NCI-H510A treated with DMSO at 0.1 percent for 48 hours (cell line): Measurements from ENCODE around the gene CFAP77.

ENCODE experiments used
- DNase-seq: peaks from one replicate; lab custom pipeline; 2025; lab: John Stamatoyannopoulos, UW

CFAP77 gene

DNA sequence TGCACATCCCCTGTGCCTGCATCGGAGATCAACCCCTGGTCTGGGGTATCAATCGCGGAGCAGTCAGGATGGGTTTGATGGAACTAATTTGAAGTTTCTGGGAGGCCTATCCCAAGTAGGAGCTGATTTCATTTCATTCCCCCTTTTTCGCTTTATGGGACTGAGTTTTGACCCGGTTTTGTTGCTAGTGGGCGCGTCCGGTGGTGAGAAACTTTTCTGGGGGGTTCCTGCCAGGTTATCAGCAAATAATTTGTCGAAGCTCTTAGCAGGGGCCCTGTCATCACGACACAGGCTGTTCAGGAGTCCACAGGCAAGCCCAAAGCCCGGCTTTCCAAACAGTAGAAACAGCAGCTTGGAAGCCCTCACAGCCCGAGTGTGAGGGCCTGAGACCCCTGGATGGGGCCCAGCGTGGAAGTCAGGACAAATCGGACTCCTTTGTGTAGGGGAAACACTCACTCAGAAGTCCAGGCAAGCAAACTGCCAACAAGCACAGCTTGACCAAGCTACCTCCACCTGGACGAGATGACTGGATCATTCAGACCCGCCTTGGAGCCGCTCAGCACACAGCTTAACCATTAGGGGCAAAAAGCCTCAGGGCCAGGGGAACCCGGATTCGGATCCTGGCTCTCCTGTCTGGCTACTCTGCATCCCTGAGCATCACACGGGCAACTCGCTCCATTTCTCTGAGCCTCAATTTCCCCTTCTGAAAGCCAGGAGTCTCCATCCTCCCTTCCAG lies 108.0 kb downstream of the CFAP77 start:
- no peak for DNase-seq

DNA sequence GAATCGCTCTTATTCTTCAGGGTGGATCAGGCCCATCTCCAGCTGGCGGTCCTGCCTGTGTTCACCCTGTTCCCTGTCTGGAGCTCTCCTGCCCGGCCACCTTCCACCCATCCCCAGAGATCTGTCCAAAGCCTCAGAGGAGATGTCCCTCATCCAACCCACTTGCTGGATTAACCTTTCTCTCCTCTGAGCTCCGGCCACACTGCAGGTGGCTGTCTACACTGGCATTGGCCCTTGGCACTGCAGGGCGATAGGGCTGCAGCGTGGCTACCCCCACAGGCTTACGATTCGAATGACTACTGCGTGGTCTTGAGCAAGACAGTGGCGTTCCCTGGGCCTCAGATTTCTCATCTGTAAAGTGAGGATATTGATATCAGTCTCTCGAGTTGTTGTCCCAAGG lies 108.6 kb downstream of the CFAP77 start:
- DNase-seq: no peak

DNA sequence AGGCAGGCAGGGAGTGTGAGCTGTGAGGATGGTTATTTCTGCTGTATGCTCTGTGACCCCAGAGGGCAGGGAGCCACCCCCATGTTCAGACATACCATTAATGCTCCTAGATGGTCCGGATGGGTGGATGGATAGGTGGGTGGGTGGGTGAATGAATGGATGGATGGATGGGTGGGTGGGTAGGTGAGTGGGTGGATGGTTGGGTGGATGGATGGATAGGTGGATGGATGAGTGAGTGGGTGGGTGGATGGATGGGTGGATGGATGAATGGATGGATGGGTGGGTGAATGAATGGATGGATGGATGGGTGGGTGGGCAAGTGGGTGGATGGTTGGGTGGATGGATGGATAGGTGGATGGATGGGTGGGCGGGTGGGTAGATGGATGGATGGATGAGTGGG lies 109.0 kb downstream of the CFAP77 start:
- DNase-seq: no peak

DNA sequence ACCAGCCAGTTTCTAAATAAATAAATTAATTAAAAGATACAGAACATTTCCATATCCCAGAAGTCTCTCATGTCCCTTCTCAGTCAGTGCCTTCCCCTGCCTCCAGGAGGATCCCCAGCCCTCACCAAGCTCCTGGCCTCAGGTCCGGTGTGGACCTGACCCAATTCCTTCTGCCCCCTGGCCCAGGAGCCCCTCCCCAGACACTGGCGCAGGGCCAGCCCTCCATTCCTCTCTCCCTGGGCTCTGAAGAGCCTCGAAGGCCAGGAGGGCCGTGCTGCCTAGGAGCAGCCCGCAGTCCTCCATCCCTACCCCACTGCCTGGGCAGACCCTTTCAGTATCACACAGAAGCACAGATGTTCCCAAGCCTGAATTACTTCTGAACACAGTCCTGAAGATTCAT lies 110.6 kb downstream of the CFAP77 start:
- DNase-seq: no peak

DNA sequence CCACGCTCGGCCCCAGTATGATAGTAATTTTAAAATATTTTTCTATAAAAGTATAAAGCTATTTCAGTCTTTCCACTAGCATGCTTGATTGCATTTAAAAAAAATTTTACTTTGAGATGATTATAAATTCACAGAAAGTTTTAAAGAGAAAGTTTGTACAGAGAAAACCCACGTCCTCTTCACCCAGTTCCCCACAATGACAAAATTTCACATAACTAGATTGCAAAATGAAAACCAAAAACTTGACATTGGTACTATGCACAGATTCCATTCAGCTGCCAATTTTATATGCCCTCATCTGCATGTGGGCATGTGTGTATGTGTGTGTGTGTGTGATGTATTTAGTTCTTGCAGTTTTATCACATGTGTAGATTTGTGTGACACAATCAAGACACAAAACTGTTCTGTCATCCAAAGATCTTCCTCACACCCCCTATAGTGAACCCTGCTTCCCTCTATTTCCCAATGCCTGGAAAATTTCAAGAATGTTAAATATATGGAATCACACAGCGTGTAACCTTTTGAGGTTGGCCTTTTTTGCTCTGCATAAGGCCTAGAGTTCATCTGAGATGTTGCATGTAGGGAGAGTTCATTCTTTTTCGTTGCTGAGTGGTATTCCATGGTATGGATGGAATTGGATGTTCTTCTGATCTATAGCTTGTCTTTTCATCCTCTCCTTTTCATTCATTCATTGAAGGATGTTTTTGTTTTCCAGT lies 115.5 kb downstream of the CFAP77 start:
- DNase-seq: no peak

DNA sequence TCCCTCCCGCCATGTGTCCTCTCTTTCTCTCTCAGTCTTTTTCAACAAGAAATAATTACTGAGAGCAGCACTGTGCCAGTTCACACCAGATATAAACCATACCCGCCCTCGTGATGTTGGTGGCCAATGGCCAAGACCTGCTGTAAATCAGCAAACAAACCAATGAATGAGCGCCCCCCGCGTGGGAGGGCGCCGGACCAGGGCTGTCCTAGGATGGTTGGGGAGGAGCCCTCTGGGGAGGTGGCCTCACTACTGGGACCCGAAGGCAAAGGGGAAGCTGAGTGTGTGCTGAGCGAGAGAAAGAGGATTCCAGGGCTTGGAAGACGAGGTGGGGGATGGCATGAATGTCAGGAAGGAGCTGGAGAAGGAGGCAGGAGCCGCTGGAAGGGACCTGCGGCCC lies 121.2 kb downstream of the CFAP77 start:
- DNase-seq: no peak

DNA sequence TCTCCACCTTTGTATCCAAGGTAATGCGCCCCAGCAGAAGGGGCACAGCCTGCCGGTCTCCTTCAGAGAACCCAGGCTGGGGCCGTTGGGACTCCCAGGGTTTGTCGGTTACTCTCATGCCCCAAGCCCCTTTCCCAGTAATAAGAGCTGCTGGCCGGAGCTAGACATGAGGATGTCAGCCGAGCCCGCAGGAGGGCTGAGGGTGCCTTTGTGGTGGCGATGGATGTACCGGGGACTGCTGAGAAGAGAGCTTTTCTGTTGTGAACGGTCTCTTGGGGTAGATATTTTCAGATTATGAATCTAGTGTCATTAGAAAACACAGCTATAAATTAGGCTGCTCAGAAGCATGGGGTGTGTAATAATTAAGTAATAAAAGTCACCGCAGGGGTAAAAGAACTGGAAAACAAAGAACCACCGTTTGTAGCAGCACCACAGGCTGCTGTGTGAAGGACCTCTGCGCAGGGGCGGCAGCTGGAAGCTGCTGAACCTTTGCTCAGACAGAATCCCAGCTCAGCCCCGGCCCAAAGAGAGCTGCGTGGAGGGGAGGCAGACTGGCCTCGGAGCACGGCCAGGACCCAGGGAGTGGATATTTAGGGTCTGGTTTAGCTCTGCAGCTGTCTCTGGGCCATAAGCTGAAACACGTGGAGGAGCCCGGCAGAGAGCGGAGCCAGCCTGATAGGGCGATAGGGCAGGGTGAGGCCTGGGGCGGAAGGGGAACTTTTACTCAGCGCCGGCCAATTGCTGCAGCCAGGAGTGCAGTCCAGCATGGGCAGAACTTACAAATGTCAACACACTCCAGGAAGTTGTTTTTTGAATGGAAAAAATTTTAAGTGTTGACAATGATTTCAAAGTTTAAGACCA lies 121.9 kb downstream of the CFAP77 start:
- DNase-seq: no peak

DNA sequence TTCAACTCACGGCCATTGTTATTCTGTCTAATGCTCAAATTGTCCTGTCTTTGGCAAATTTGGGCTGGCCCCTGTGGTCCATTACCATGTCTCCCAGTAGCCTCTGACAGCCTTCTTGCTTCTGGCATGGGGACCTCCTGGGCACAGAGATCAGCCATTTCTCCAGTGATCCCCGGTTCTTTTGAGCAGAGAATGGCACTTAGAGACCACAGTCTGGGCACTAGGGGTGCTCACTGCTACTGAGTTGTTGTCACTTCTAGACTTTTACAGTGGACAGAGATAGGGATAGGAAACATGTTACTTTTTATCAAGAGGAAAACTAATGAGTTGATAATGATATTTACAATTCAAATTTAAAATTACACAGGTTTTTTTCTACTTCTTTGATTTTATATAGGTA lies 124.8 kb downstream of the CFAP77 start:
- DNase-seq: no peak

DNA sequence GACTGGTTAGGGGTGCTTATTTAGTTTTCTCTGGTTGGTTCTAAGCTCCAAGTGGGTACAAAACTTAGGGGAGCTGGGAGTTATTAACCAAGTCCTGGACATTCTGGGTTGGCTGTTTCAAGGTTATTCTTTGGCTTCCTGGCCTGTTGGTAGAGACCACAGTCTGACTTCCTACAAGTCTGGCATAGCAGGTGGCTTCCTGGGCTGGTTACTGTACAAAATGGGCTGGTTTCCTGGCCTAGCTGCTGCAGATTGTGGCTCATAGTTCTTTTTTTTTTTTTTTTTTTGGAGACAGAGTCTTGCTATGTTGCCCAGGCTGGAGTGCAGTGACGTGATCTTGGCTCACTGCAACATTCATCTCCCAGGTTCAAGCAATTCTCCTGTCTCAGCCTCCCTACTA lies 126.1 kb downstream of the CFAP77 start:
- no peak for DNase-seq

DNA sequence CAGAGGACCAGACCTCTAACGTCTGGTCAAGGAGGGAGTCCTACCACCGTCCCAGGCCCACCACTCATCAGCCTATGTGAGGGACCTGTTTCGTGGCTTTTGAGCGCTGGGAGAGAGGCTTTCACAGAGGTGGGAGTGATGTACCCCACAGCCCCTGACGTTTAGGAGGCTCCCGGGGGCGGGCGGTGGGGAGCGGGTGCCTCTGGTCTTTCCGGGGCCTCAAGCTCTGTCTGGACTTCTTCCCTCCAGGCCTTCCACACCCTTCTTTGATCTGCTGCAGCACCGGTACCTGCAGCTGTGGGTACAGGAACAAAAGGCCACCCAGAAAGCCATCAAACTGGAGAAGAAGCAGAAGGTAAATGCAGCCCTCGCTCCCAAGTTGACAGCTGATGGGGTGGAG lies 127.3 kb downstream of the CFAP77 start:
- no peak for DNase-seq

DNA sequence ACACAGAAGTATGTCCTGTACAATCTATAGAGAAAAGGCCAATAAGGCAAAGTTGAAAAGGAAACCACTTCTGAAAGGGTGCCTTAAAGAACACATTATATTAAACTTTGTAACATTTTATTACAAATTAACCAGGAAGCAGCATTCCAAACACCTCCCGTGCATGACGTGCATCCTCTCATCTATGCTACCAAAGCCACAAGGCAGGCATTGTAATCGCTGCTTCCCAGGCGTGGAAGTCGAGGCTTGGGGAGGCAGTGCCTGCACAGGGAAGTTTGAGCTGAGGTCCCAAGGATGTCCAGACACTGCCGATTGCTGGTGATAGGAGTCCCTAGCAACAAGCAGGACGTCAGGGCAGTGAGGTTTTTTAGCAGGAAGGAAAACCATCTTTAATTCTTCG lies 128.1 kb downstream of the CFAP77 start:
- no peak for DNase-seq

DNA sequence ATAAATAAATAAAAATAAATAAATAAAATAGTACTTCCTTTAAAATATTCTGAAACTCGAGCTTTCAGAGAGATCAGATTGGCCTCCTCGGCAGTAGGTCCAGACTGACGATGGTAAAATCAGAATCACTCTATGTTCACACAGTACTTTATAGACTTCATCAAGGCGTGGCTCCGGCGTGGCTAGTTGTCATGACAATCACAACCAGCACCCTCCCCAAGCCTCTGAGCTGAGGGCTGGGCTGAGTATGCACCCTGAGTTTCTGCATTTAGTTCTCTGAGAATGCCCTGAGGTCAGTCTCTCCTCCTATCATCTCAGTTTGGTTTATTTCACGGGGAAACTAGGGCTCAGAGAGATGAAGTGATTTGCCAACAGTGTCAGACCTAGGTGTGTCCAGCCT lies 129.1 kb downstream of the CFAP77 start:
- no peak for DNase-seq

DNA sequence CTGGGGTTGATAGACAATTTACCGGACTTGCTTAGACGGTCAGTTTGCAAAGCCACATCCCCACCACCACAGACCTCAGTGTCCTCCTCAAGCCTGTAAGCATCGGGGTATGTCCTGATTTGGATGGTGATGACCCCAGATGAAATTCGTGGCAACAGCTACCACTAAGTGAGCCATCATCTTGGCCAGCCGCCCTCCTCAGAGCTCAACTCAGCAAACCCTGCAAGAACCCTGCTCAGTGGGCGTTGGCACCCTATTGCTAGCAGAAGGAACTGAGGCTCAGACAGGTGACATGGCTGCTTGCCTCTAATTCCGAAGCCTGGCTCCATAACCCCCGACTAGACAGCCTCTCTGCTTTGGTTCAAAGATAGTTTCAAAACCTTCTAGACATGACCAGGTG lies 131.0 kb downstream of the CFAP77 start:
- no peak for DNase-seq

DNA sequence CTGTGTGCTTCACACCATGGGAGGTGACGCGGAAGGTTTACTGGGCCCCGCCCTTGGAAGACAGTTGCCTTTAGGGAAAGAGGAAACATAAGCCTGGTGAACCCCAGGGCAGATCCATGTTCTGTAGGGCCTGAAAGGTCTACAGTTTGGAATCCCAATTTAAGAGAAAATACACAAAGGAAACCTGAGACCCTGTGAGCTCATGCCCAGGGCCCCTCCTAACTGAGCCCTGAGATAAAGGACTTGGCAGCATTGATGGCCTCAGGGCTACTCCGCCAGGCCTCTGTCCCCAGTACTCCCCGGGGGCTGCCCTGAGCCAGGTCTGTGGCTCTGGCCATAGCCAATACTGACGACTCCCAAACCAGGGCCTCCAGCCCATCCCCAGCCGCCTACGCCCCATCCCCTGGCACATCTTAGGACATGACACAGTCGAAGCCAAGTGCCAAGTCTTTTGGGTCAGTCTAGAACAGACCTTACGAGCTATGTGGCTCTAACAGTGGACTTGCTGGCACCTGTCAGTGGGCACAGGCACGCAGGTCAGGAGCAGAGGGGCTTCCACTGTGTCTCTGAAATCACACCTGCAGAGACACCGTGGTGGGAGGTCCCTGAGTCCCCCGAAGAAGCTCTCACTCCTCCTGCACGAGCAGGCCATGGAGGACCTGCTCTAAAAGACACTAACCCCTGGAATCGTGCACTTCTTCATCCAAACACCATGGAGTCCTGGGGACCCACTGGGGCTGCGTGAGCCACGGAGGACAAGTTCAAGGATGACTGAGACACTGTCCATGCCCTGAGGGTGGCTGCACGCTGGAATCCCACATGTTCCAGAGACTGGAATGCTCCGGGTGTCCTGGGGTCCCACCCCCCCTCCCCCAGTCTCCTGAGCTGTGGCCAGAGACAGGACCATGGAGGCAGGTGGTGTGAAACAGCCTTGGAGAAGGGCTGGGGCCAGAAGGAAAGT lies 132.1 kb downstream of the CFAP77 start:
- no peak for DNase-seq

DNA sequence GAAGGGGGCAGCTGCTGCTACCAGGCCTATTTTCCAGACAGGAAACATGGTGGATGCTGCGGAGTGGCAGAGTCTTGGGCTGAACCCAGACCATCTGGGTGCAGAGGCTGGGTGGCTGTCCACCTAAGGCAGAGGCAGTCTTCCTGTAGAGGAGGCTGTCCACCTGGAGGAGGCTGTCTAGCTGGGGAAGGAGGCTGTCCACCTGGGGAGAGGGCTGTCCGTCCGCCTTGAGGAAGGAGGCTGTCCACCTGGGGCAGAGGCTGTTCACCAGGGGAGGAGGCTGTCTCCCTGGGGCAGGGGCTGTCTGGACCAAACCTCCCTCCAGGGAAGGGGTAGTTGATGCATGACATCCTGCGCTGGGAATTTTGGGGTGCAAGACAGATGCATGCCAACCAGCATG lies 133.2 kb downstream of the CFAP77 start:
- DNase-seq: no peak

DNA sequence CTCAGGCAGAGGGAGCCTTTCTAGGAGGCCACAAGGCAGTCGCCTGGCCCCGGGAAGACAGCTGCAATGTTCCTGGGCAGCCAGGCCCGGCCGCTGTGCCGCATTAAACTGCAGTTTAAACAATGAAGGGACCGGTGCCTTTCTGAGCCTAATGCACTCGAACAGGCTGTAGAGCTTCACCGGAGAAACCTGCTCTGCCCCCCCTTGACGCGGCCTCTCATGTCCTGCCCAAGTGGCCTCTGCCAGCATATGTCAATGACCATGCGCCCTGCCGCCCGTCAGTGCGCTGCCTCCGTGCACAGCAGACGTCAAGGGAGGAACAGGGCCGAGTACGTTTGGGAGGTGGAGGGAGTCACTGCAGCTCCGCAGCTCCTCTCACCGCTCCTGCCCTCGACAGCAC lies 133.9 kb downstream of the CFAP77 start:
- DNase-seq: peak; percentile 70

DNA sequence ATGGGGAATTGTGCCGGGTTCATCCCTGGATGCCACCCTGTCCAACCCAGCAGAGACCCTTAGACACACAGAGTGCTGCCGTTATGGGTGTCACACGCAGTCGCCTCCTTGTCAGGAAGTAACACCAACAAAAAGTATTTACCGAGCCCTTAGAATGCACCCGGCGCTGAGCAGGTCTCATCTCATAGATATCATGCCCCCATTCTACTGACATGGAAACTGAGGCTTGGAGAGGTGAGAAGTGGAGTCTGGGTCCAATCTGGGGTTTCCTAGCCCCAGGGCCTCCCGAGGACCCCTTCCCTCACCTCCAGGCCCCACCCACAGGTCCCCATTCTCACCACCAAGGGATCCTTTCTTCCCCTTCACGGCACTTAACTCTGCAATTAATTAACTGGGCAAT lies 135.6 kb downstream of the CFAP77 start:
- no peak for DNase-seq

DNA sequence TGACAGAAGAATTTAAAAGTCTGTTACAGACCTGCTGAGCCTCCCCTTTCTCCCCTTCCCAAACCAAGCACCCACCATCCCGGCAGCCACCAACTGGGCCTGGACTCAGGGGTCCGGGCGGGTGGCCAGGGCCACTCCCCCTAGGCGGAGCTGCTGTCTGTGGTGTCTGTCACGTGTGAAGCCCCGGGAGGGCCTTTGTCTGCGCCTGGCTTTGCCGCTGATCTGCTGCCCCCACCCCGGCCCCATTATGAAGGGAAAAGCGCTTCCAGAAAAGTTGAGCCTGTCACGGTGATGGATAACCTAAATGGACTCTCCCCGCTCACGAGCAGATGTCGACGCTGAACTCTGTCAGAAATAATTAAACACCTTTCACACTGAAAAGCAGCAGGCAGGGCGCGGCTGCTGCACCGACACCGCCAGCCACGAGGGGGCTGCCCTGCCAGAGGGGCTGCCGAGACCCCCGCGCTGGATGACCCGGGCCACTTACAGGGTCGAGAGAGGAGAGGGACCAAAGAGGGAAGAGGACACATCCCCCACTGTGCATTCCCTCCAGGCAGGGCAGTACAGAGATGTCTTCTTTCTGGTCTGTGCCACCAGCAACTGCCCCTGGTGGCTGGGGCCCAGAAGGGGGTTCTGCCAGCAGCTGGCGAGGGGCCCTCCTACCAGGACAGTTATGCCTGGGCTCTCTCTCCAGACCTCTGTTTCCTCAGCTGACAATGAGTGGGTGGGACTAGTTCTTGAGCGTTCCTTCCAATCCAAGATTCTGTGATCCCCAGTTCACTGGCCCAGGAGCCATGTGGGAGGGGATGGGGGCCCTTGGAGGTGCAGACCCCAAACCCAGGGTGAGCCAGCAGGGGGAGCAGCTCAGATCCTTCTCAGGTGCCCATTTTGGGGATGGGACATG lies 136.4 kb downstream of the CFAP77 start:
- DNase-seq: no peak

DNA sequence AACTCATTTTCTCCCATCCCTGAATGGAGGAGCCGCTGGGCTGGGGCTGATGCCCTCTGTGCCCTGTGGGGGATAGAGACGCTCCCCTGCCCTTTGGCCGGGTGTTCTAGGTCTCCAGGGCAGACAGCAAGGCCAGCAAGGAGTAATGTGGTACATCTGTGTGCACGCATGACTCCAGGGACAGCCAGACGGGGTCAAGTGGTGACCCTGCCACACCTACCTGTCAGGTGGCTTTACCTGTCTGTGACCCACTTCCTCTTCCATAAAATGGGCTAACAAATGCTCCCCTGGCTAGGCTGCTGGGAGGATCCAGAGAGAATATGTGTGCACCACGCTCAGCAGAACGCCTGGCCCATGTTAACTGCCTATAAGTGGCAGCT lies 137.0 kb downstream of the CFAP77 start:
- no peak for DNase-seq

DNA sequence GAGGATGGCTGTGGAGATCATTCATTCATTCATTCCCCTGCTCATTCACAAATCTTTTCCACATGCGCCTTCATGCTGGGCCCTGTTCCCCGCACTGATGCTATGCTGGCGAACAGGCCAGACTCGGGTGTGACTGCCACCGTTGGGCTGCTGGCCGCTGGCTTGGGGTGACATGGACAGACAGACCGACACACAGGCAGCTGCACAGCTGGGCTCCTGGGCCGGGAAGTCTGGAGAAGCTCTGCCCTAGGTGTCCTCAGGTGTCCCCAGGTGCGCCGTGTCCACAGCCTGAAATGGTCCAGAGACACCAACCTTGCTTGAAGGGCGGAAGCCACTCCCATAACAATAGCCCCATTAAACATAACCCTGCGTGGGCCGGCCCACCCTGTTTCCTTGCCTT lies 137.4 kb downstream of the CFAP77 start:
- no peak for DNase-seq
